Measurements from ENCODE around the gene TEAD3. TPM values are rescaled to one million over a fixed set of nuclear protein-coding genes. Genes with fewer than 3 reads are reported as not detected.
A peak's percentile ranks its signal among the peaks of the same experiment; 100 is the strongest.

Gene TEAD3
- total and polyA plus RNA-seq, 2 experiments from 2014 or later: 15.0 to 26.5 TPM

DNA sequence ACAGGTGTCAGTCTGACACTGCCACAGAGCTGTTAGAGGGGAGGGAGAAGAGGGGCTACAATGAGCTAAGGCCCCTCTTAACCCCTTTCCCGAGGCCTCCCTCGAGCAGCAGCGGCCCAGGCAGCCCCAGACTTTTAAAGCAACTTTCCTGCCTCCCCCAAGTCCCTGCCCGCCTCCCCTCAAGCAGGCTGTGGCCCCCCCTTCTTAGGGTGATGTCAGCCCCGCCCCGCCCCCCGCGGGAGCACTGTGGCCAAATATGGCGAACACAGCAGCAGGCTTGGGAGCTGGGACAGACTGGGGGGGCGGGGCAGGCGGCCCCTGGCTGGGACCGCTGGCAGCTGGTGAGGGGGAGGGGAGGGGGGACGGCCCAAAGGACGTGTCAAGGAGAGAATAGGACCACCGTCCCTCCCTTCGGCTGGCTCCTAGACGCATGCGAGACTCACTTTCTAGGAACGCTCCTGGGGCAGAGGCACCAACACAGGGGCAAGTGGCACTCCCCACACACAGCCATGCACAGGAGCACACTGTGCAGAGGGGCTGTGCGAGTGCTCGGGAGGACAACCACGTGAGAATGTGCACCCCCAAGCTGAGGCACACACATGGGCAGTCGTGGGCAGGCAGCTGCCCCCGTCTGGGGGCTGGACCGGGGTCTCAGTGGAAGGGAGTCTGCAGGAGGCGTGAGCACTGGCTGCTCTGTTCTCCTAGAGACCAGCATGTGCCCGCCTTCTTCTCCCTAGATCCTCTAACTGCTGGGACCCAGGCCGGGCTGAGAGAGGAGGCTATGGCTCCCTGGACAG is 6.7 kb downstream of the TEAD3 start:
- peak overlapping the region; percentile 91 for H3K27ac ChIP-seq (ENCODE audit: low read depth)
- no peaks in the 10 kb centered on the region for H3K36me3 ChIP-seq (ENCODE audit: insufficient read depth)
- H3K4me3 Mint-ChIP-seq: peak overlapping the region; percentile 71
- H3K36me3 Mint-ChIP-seq (ENCODE audit: low read depth): peaks cover 3% of the 10 kb centered on the region; the same call in 1 of the 3 replicates
- peaks cover 97% of the 10 kb centered on the region for H3K4me1 ChIP-seq (ENCODE audit: insufficient read depth)
- TF ChIP-seq, protein P1, sequence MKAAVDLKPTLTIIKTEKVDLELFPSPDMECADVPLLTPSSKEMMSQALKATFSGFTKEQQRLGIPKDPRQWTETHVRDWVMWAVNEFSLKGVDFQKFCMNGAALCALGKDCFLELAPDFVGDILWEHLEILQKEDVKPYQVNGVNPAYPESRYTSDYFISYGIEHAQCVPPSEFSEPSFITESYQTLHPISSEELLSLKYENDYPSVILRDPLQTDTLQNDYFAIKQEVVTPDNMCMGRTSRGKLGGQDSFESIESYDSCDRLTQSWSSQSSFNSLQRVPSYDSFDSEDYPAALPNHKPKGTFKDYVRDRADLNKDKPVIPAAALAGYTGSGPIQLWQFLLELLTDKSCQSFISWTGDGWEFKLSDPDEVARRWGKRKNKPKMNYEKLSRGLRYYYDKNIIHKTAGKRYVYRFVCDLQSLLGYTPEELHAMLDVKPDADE (IDR thresholded peaks at IDR 0.05): no peak
- TF ChIP-seq POLR2AphosphoS5 (IDR thresholded peaks at IDR 0.05; ENCODE audit: low read depth): peak; percentile 30; the same call in 1 of the 2 replicates
- no peak for TF ChIP-seq EZH2 (IDR thresholded peaks at IDR 0.05; ENCODE audit: low read depth, unreplicated experiment)
- peak; percentile 87 for TF ChIP-seq CREB1 (CRISPR knock-in tag; IDR thresholded peaks at IDR 0.05; ENCODE audit: low read depth)
- TF ChIP-seq JUNB (IDR thresholded peaks at IDR 0.05; ENCODE audit: unreplicated experiment): no peak
- TF ChIP-seq STAT1 (IDR thresholded peaks at IDR 0.05; ENCODE audit: unreplicated experiment): no peak
- no peak for TF ChIP-seq NANOG (IDR thresholded peaks at IDR 0.05; ENCODE audit: borderline replicate concordance)
- no peak for TF ChIP-seq CTCF (conservative IDR thresholded peaks at IDR 0.05; ENCODE audit: low read depth in 2 of 2)
- no peak for TF ChIP-seq ZNF114 (CRISPR knock-in tag; IDR thresholded peaks at IDR 0.05)
- TF ChIP-seq, protein P2, sequence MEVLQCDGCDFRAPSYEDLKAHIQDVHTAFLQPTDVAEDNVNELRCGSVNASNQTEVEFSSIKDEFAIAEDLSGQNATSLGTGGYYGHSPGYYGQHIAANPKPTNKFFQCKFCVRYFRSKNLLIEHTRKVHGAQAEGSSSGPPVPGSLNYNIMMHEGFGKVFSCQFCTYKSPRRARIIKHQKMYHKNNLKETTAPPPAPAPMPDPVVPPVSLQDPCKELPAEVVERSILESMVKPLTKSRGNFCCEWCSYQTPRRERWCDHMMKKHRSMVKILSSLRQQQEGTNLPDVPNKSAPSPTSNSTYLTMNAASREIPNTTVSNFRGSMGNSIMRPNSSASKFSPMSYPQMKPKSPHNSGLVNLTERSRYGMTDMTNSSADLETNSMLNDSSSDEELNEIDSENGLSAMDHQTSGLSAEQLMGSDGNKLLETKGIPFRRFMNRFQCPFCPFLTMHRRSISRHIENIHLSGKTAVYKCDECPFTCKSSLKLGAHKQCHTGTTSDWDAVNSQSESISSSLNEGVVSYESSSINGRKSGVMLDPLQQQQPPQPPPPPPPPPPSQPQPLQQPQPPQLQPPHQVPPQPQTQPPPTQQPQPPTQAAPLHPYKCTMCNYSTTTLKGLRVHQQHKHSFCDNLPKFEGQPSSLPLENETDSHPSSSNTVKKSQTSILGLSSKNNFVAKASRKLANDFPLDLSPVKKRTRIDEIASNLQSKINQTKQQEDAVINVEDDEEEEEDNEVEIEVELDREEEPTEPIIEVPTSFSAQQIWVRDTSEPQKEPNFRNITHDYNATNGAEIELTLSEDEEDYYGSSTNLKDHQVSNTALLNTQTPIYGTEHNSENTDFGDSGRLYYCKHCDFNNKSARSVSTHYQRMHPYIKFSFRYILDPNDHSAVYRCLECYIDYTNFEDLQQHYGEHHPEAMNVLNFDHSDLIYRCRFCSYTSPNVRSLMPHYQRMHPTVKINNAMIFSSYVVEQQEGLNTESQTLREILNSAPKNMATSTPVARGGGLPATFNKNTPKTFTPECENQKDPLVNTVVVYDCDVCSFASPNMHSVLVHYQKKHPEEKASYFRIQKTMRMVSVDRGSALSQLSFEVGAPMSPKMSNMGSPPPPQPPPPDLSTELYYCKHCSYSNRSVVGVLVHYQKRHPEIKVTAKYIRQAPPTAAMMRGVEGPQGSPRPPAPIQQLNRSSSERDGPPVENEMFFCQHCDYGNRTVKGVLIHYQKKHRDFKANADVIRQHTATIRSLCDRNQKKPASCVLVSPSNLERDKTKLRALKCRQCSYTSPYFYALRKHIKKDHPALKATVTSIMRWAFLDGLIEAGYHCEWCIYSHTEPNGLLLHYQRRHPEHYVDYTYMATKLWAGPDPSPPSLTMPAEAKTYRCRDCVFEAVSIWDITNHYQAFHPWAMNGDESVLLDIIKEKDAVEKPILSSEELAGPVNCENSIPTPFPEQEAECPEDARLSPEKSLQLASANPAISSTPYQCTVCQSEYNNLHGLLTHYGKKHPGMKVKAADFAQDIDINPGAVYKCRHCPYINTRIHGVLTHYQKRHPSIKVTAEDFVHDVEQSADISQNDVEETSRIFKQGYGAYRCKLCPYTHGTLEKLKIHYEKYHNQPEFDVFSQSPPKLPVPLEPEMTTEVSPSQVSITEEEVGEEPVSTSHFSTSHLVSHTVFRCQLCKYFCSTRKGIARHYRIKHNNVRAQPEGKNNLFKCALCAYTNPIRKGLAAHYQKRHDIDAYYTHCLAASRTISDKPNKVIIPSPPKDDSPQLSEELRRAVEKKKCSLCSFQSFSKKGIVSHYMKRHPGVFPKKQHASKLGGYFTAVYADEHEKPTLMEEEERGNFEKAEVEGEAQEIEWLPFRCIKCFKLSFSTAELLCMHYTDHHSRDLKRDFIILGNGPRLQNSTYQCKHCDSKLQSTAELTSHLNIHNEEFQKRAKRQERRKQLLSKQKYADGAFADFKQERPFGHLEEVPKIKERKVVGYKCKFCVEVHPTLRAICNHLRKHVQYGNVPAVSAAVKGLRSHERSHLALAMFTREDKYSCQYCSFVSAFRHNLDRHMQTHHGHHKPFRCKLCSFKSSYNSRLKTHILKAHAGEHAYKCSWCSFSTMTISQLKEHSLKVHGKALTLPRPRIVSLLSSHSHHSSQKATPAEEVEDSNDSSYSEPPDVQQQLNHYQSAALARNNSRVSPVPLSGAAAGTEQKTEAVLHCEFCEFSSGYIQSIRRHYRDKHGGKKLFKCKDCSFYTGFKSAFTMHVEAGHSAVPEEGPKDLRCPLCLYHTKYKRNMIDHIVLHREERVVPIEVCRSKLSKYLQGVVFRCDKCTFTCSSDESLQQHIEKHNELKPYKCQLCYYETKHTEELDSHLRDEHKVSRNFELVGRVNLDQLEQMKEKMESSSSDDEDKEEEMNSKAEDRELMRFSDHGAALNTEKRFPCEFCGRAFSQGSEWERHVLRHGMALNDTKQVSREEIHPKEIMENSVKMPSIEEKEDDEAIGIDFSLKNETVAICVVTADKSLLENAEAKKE (CRISPR knock-in tag; IDR thresholded peaks at IDR 0.05): no peak
- TF ChIP-seq, protein P3, sequence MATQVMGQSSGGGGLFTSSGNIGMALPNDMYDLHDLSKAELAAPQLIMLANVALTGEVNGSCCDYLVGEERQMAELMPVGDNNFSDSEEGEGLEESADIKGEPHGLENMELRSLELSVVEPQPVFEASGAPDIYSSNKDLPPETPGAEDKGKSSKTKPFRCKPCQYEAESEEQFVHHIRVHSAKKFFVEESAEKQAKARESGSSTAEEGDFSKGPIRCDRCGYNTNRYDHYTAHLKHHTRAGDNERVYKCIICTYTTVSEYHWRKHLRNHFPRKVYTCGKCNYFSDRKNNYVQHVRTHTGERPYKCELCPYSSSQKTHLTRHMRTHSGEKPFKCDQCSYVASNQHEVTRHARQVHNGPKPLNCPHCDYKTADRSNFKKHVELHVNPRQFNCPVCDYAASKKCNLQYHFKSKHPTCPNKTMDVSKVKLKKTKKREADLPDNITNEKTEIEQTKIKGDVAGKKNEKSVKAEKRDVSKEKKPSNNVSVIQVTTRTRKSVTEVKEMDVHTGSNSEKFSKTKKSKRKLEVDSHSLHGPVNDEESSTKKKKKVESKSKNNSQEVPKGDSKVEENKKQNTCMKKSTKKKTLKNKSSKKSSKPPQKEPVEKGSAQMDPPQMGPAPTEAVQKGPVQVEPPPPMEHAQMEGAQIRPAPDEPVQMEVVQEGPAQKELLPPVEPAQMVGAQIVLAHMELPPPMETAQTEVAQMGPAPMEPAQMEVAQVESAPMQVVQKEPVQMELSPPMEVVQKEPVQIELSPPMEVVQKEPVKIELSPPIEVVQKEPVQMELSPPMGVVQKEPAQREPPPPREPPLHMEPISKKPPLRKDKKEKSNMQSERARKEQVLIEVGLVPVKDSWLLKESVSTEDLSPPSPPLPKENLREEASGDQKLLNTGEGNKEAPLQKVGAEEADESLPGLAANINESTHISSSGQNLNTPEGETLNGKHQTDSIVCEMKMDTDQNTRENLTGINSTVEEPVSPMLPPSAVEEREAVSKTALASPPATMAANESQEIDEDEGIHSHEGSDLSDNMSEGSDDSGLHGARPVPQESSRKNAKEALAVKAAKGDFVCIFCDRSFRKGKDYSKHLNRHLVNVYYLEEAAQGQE (IDR thresholded peaks at IDR 0.05; ENCODE audit: unreplicated experiment): no peak
- no peak for TF ChIP-seq ZNF331 (CRISPR knock-in tag; IDR thresholded peaks at IDR 0.05; ENCODE audit: low read depth)
- TF ChIP-seq EZH2phosphoT487 (IDR thresholded peaks at IDR 0.05; ENCODE audit: unreplicated experiment): no peak
- no peaks in the 10 kb centered on the region for H3K9me3 Mint-ChIP-seq
- peaks cover 41% of the 10 kb centered on the region for H3K27me3 Mint-ChIP-seq (ENCODE audit: insufficient read depth, low read depth, poor library complexity)
- ATAC-seq (peak; percentile 12), DNase-seq (ENCODE audit: low spot score) (peak; percentile 86)
- no peaks in the 10 kb centered on the region for H3K9me2 ChIP-seq (ENCODE audit: insufficient read depth)
- peak overlapping the region; percentile 91 for H3K27ac Mint-ChIP-seq
- H3F3A ChIP-seq (replicated peaks; ENCODE audit: low read depth): peaks cover 27% of the 10 kb centered on the region
- peaks cover 73% of the 10 kb centered on the region for H3K79me2 ChIP-seq (replicated peaks; ENCODE audit: insufficient read depth)
- peaks cover 6% of the 10 kb centered on the region; the same call in 1 of the 2 replicates for H4K20me1 ChIP-seq (replicated peaks; ENCODE audit: insufficient read depth)
- H2AFZ ChIP-seq: no peak overlapping the region
- peak overlapping the region; percentile 98 for H3K4me2 ChIP-seq
- peak overlapping the region; percentile 60 for H3K4me3 ChIP-seq
- H3K27me3 ChIP-seq (ENCODE audit: insufficient read depth): no peaks in the 10 kb centered on the region
- peaks cover 77% of the 10 kb centered on the region for H3K4me1 Mint-ChIP-seq

All from GM23338 (cell line).